ENCODE results near the gene SRSF8. TPM values are rescaled to one million over a fixed set of nuclear protein-coding genes. Genes with fewer than 3 reads are reported as not detected.
"Not testable (repeated sequence)": the region's sequence is repeated elsewhere in the genome, so short reads cannot be mapped to it uniquely, and the experiment has no call there.

The SRSF8 gene
- polyA plus RNA-seq, result 74.4 TPM

- peaks cover 19 to 22% (median 21%) of the 10 kb centered on the region in 3 donors for H3K4me1 Mint-ChIP-seq
- peaks cover 1% of the 10 kb centered on the region for H3K27me3 Mint-ChIP-seq
- peak within 1 kb of the TSS; percentile 88 to 99 (median 94) for H3K27ac Mint-ChIP-seq
- peaks cover 1% of the 10 kb centered on the region for H3K36me3 Mint-ChIP-seq
- H3K4me3 Mint-ChIP-seq, result peak within 1 kb of the TSS; percentile 100
- H3K9me3 Mint-ChIP-seq, result no peaks in the 10 kb centered on the region
Observed at GRCh38 chr11:95066716-95067038, at the start of gene SRSF8. Gene SRSF8, plus strand, starts transcription at chr11:95066919. Its CDS starts 308 bp downstream, at chr11:95067227.

GRCh38 chr11:95021468-95021867 is 45.3 kb upstream of the SRSF8 start:
- H3K4me1 Mint-ChIP-seq, H3K27ac Mint-ChIP-seq, H3K9me3 Mint-ChIP-seq, H3K27me3 Mint-ChIP-seq, H3K4me3 Mint-ChIP-seq, H3K36me3 Mint-ChIP-seq: not testable (repeated sequence)

- no peaks in the 10 kb centered on the region for H3K36me3 Mint-ChIP-seq
- no peaks in the 10 kb centered on the region for H3K4me1 Mint-ChIP-seq
- no peak within 1 kb of the TSS for H3K27ac Mint-ChIP-seq
- no peak within 1 kb of the TSS for H3K4me3 Mint-ChIP-seq
- no peaks in the 10 kb centered on the region for H3K27me3 Mint-ChIP-seq
- no peaks in the 10 kb centered on the region for H3K9me3 Mint-ChIP-seq
Observed at GRCh38 chr11:95024958-95025357, 41.8 kb upstream of the SRSF8 start, which contains the start of gene KDM4E. Gene KDM4E, plus strand, starts transcription at chr11:95025258. Its CDS starts 300 bp downstream, at chr11:95025558.

GRCh38 chr11:95025594-95025993 is 41.1 kb upstream of the SRSF8 start:
- H3K9me3 Mint-ChIP-seq, H3K27ac Mint-ChIP-seq, H3K4me3 Mint-ChIP-seq, H3K4me1 Mint-ChIP-seq, H3K36me3 Mint-ChIP-seq, H3K27me3 Mint-ChIP-seq: not testable (repeated sequence)

GRCh38 chr11:95028357-95028756 is 38.4 kb upstream of the SRSF8 start:
- H3K36me3 Mint-ChIP-seq, result no peaks in the 10 kb centered on the region
- H3K27ac Mint-ChIP-seq, result no peak overlapping the region
- H3K9me3 Mint-ChIP-seq, result no peaks in the 10 kb centered on the region
- peaks cover 1% of the 10 kb centered on the region for H3K27me3 Mint-ChIP-seq
- H3K4me3 Mint-ChIP-seq, result no peak overlapping the region
- H3K4me1 Mint-ChIP-seq, result no peaks in the 10 kb centered on the region

GRCh38 chr11:95033051-95033450 is 33.7 kb upstream of the SRSF8 start:
- Mint-ChIP-seq H3K36me3 (no peaks in the 10 kb centered on the region), H3K27me3 (peaks cover 3% of the 10 kb centered on the region), H3K4me1 (no peaks in the 10 kb centered on the region), H3K9me3 (peaks cover 0 to under 1% (median under 1%) of the 10 kb centered on the region in 3 donors), H3K27ac (no peak overlapping the region), H3K4me3 (no peak overlapping the region)

- H3K27me3 Mint-ChIP-seq, result peaks cover 6% of the 10 kb centered on the region
- H3K4me1 Mint-ChIP-seq, result no peaks in the 10 kb centered on the region
- H3K9me3 Mint-ChIP-seq, result peaks cover 0 to 3% (median 3%) of the 10 kb centered on the region in 3 donors
- no peak overlapping the region for H3K27ac Mint-ChIP-seq
- H3K36me3 Mint-ChIP-seq, result no peaks in the 10 kb centered on the region
- no peak overlapping the region for H3K4me3 Mint-ChIP-seq
Observed at GRCh38 chr11:95035316-95035715, 31.4 kb upstream of the SRSF8 start.

GRCh38 chr11:95037356-95038035 is 29.2 kb upstream of the SRSF8 start:
- H3K27me3 Mint-ChIP-seq, H3K4me3 Mint-ChIP-seq, H3K4me1 Mint-ChIP-seq, H3K36me3 Mint-ChIP-seq, H3K9me3 Mint-ChIP-seq, H3K27ac Mint-ChIP-seq: not testable (repeated sequence)

GRCh38 chr11:95042239-95042638 is 24.5 kb upstream of the SRSF8 start:
- peaks cover 9% of the 10 kb centered on the region for H3K27me3 Mint-ChIP-seq
- H3K27ac Mint-ChIP-seq, result no peak overlapping the region
- no peaks in the 10 kb centered on the region for H3K4me1 Mint-ChIP-seq
- H3K9me3 Mint-ChIP-seq, result peaks cover 0 to 3% (median 3%) of the 10 kb centered on the region in 3 donors
- H3K4me3 Mint-ChIP-seq, result no peak overlapping the region
- H3K36me3 Mint-ChIP-seq, result no peaks in the 10 kb centered on the region

GRCh38 chr11:95042906-95043305 is 23.8 kb upstream of the SRSF8 start:
- Mint-ChIP-seq H3K27me3 (peaks cover 9% of the 10 kb centered on the region), H3K4me1 (no peaks in the 10 kb centered on the region)

GRCh38 chr11:95044010-95044409 is 22.7 kb upstream of the SRSF8 start:
- Mint-ChIP-seq H3K27me3 (peaks cover 8% of the 10 kb centered on the region), H3K4me3 (no peak overlapping the region), H3K36me3 (no peaks in the 10 kb centered on the region), H3K4me1 (no peaks in the 10 kb centered on the region), H3K9me3 (no peaks in the 10 kb centered on the region), H3K27ac (no peak overlapping the region)

More at GRCh38 chr11:95042906-95043305, 23.8 kb upstream of the SRSF8 start:
- Mint-ChIP-seq H3K9me3 (peaks cover 0 to 3% (median 3%) of the 10 kb centered on the region in 3 donors), H3K27ac (no peak overlapping the region), H3K36me3 (no peaks in the 10 kb centered on the region), H3K4me3 (no peak overlapping the region)

GRCh38 chr11:95045812-95046211 is 20.9 kb upstream of the SRSF8 start:
- Mint-ChIP-seq H3K27ac (no peak overlapping the region), H3K27me3 (peaks cover 11% of the 10 kb centered on the region), H3K36me3 (no peaks in the 10 kb centered on the region), H3K4me3 (no peak overlapping the region), H3K9me3 (no peaks in the 10 kb centered on the region), H3K4me1 (no peaks in the 10 kb centered on the region)

GRCh38 chr11:95049122-95049521 is 17.6 kb upstream of the SRSF8 start, which contains the start of gene KDM4F:
Gene KDM4F, plus strand, starts transcription at chr11:95049422.
- not testable (repeated sequence) for H3K4me3 Mint-ChIP-seq, H3K36me3 Mint-ChIP-seq, H3K9me3 Mint-ChIP-seq, H3K4me1 Mint-ChIP-seq
- Mint-ChIP-seq H3K27me3 (peaks cover 18% of the 10 kb centered on the region), H3K27ac (peak within 1 kb of the TSS in 1 of 3 donors; percentile 66)

- Mint-ChIP-seq H3K36me3 (no peaks in the 10 kb centered on the region), H3K27ac (peak overlapping the region in 1 of 3 donors; percentile 80), H3K9me3 (no peaks in the 10 kb centered on the region), H3K4me1 (peaks cover 0 to 11% (median 7%) of the 10 kb centered on the region in 3 donors), H3K4me3 (no peak overlapping the region), H3K27me3 (peaks cover 18% of the 10 kb centered on the region)
Observed at GRCh38 chr11:95050595-95051202, 16.0 kb upstream of the SRSF8 start.

- H3K4me1 Mint-ChIP-seq, result peaks cover 0 to 11% (median 7%) of the 10 kb centered on the region in 3 donors
- no peaks in the 10 kb centered on the region for H3K36me3 Mint-ChIP-seq
- H3K4me3 Mint-ChIP-seq, result no peak overlapping the region
- peak overlapping the region in 1 of 3 donors; percentile 81 for H3K27ac Mint-ChIP-seq
- peaks cover 13% of the 10 kb centered on the region for H3K27me3 Mint-ChIP-seq
- no peaks in the 10 kb centered on the region for H3K9me3 Mint-ChIP-seq
Observed at GRCh38 chr11:95054356-95054755, 12.4 kb upstream of the SRSF8 start.

All from IgD-negative memory B cell (primary cell).